IMR-90 (cell line): ENCODE measurements around the gene CROCC2. TPM values are rescaled to one million over a fixed set of nuclear protein-coding genes. Genes with fewer than 3 reads are reported as not detected.
A peak's percentile ranks its signal among the peaks of the same experiment; 100 is the strongest.

Experiments used
- ATAC-seq: fragments of 200-7000 bp; cut with Tn5 transposase; 2 replicates; pipeline ENCODE4 v1.9.1; 2020; ENCODE audit warnings: low read depth, mild to moderate bottlenecking, moderate library complexity
- BruUV-seq: library from RNA; stranded (reverse); fragments of 400-500 nt; replicated peaks from 2 replicates; lab custom pipeline; 2021; lab: Mats Ljungman, UMichigan
- CTCF ChIA-PET: fragments of 300-600 bp; formaldehyde crosslinking; extraction: SDS; loops from one replicate; lab custom pipeline; 2021; ENCODE audit warnings: antibody characterized with exemption; lab: Yijun Ruan, JAX
- POLR2A ChIA-PET: fragments of 300-600 bp; sonication (Branson Sonifier 250); formaldehyde crosslinking; loops from one replicate; lab custom pipeline; 2022; ENCODE audit warnings: antibody characterized with exemption; ENCODE audit not compliant: unreplicated experiment; lab: Charles Lee
- DNase-seq: peaks from one replicate; pipeline ENCODE4 v3.0.0; 2013
- H2AFZ ChIP-seq: replicated peaks from 2 replicates; pipeline ENCODE3; 2013; ENCODE audit warnings: low read length, mild to moderate bottlenecking; ENCODE audit not compliant: poor library complexity
- H2AK5ac ChIP-seq: 2 replicates; pipeline ENCODE4 v1.6.1; 2013; ENCODE audit warnings: low read depth, low read length, inconsistent platforms
- H2AK9ac ChIP-seq: replicated peaks from 2 replicates; pipeline ENCODE3; 2013; ENCODE audit warnings: mild to moderate bottlenecking, low read depth, low read length, moderate library complexity; ENCODE audit not compliant: poor library complexity
- H2BK120ac ChIP-seq: 2 replicates; pipeline ENCODE4 v1.6.1; 2013; ENCODE audit warnings: low read depth, low read length, inconsistent platforms
- H2BK15ac ChIP-seq: 3 replicates; pipeline ENCODE4 v1.6.1; 2013; ENCODE audit warnings: low read depth, low read length, inconsistent platforms
- H2BK20ac ChIP-seq: 2 replicates; pipeline ENCODE4 v1.6.1; 2013; ENCODE audit warnings: low read depth, mild to moderate bottlenecking, inconsistent platforms, low read length, moderate library complexity
- H2BK5ac ChIP-seq: 2 replicates; pipeline ENCODE4 v1.6.1; 2013; ENCODE audit warnings: mild to moderate bottlenecking, low read depth, low read length, inconsistent platforms; ENCODE audit not compliant: poor library complexity, severe bottlenecking
- H3K14ac ChIP-seq: replicated peaks from 2 replicates; pipeline ENCODE4 v1.6.1; 2013; ENCODE audit warnings: low read depth, low read length, inconsistent platforms
- H3K18ac ChIP-seq: 2 replicates; pipeline ENCODE4 v1.6.1; 2013; ENCODE audit warnings: low read depth, low read length, control low read depth
- H3K23ac ChIP-seq: 2 replicates; pipeline ENCODE4 v1.6.1; 2013; ENCODE audit warnings: low read depth, low read length, inconsistent platforms
- H3K27ac ChIP-seq: 2 replicates; pipeline ENCODE4 v1.5.1; 2013; ENCODE audit warnings: mild to moderate bottlenecking, control low read depth, low read length; ENCODE audit not compliant: insufficient read depth
- H3K27me3 ChIP-seq: 2 replicates; pipeline ENCODE4 v1.6.1; 2013; ENCODE audit warnings: low read length; ENCODE audit not compliant: control insufficient read depth, insufficient read depth
- H3K36me3 ChIP-seq: 2 replicates; pipeline ENCODE4 v1.6.1; 2013; ENCODE audit warnings: low read length, mixed read lengths; ENCODE audit not compliant: control insufficient read depth, insufficient read depth
- H3K4ac ChIP-seq: 2 replicates; pipeline ENCODE4 v1.6.1; 2013; ENCODE audit warnings: low read depth, low read length, inconsistent platforms
- H3K4me1 ChIP-seq: 2 replicates; pipeline ENCODE4 v1.6.1; 2013; ENCODE audit warnings: low read length, mixed read lengths; ENCODE audit not compliant: control insufficient read depth, insufficient read depth
- H3K4me2 ChIP-seq: 2 replicates; pipeline ENCODE4 v1.6.1; 2013; ENCODE audit warnings: low read depth, mild to moderate bottlenecking, control low read depth, low read length, moderate library complexity
- H3K4me3 ChIP-seq: 2 replicates; pipeline ENCODE4 v1.5.1; 2013; ENCODE audit warnings: low read depth, mild to moderate bottlenecking, control low read depth, low read length, moderate library complexity; ENCODE audit not compliant: insufficient read depth
- H3K56ac ChIP-seq: 2 replicates; pipeline ENCODE4 v1.6.1; 2013; ENCODE audit warnings: low read length, inconsistent platforms; ENCODE audit not compliant: insufficient read depth; ENCODE audit errors: extremely low read depth
- H3K79me1 ChIP-seq, 2 experiments: 2 replicates each; pipeline ENCODE4 v1.6.1; 2013; ENCODE audit warnings: low read length in 2 of 2, inconsistent platforms in 1 of 2, low read depth in 1 of 2
- H3K9ac ChIP-seq: 2 replicates; pipeline ENCODE4 v1.6.1; 2013; ENCODE audit warnings: low read depth, low read length, control low read depth
- H3K9me1 ChIP-seq: 2 replicates; pipeline ENCODE4 v1.6.1; 2013; ENCODE audit warnings: low read length, inconsistent platforms; ENCODE audit not compliant: insufficient read depth
- H3K9me3 ChIP-seq: 2 replicates; pipeline ENCODE4 v1.6.1; 2013; ENCODE audit warnings: low read length; ENCODE audit not compliant: control insufficient read depth, insufficient read depth
- H4K20me1 ChIP-seq: 2 replicates; pipeline ENCODE4 v1.6.1; 2013; ENCODE audit warnings: low read length, inconsistent platforms; ENCODE audit not compliant: insufficient read depth
- H4K5ac ChIP-seq: 2 replicates; pipeline ENCODE4 v1.6.1; 2013; ENCODE audit warnings: mild to moderate bottlenecking, low read depth, low read length, control low read depth
- H4K8ac ChIP-seq, 2 experiments: 2 replicates each; pipeline ENCODE4 v1.6.1; 2013; ENCODE audit warnings: low read depth in 2 of 2, low read length in 2 of 2, control low read depth in 1 of 2, inconsistent platforms in 1 of 2
- H4K91ac ChIP-seq: 2 replicates; pipeline ENCODE4 v1.6.1; 2013; ENCODE audit warnings: low read depth, low read length, inconsistent platforms; ENCODE audit not compliant: insufficient read depth
- BHLHE40 ChIP-seq: fragments of 150-350 bp; IDR thresholded peaks from 2 replicates; pipeline ENCODE4 v1.6.1; 2016; ENCODE audit warnings: mild to moderate bottlenecking, low read depth, low read length
- CEBPB ChIP-seq: IDR thresholded peaks from 2 replicates; pipeline ENCODE4 v1.6.1; 2012; ENCODE audit warnings: low read depth, low read length, improper control_type of control experiment
- CHD1 ChIP-seq: IDR thresholded peaks from 2 replicates; pipeline ENCODE4 v1.6.1; 2012; ENCODE audit warnings: low read depth, low read length, improper control_type of control experiment
- CTCF ChIP-seq: conservative IDR thresholded peaks from 2 replicates; pipeline ENCODE4 v1.5.1; 2012; ENCODE audit warnings: mild to moderate bottlenecking, low read depth, low read length, improper control_type of control experiment
- MAFK ChIP-seq: IDR thresholded peaks from 2 replicates; pipeline ENCODE4 v1.6.1; 2012; ENCODE audit warnings: low read depth, low read length, improper control_type of control experiment
- MAZ ChIP-seq: IDR thresholded peaks from 2 replicates; pipeline ENCODE4 v1.6.1; 2012; ENCODE audit warnings: low read depth, mild to moderate bottlenecking, low read length, improper control_type of control experiment, moderate library complexity, borderline replicate concordance
- MXI1 ChIP-seq: IDR thresholded peaks from 2 replicates; pipeline ENCODE4 v1.6.1; 2012; ENCODE audit warnings: low read depth, mild to moderate bottlenecking, low read length, moderate library complexity, borderline replicate concordance
- NFE2L2 ChIP-seq: fragments of 150-350 bp; IDR thresholded peaks from 2 replicates; pipeline ENCODE4 v1.6.1; 2016; ENCODE audit warnings: low read depth, mild to moderate bottlenecking, low read length
- POLR2A ChIP-seq: IDR thresholded peaks from 2 replicates; pipeline ENCODE4 v1.6.1; 2012; ENCODE audit warnings: mild to moderate bottlenecking, low read depth, low read length
- RCOR1 ChIP-seq: IDR thresholded peaks from 2 replicates; pipeline ENCODE4 v1.6.1; 2012; ENCODE audit warnings: mild to moderate bottlenecking, low read length, improper control_type of control experiment; ENCODE audit not compliant: insufficient replicate concordance
- RFX5 ChIP-seq: IDR thresholded peaks from 2 replicates; pipeline ENCODE4 v1.8.0; 2012; ENCODE audit warnings: low read depth, mild to moderate bottlenecking, low read length, moderate library complexity
- SMC3 ChIP-seq: fragments of 150-350 bp; IDR thresholded peaks from 2 replicates; pipeline ENCODE4 v1.6.1; 2016; ENCODE audit warnings: low read depth, mild to moderate bottlenecking, antibody characterized with exemption, low read length, moderate library complexity
- USF2 ChIP-seq: fragments of 150-350 bp; IDR thresholded peaks from 2 replicates; pipeline ENCODE4 v1.6.1; 2017; ENCODE audit warnings: mild to moderate bottlenecking, antibody characterized with exemption, low read length, low read depth
- WGBS, 2 experiments: methylation state at CpG; one replicate each; pipeline versions ENCODE4 v1.1.5 to v1.1.7; 2013; ENCODE audit warnings: missing lambda C conversion rate in 2 of 2; ENCODE audit not compliant: insufficient read length in 1 of 2; ENCODE audit errors: extremely low coverage in 2 of 2; 5-methylcytosine and 5-hydroxymethylcytosine counted together
- dilution Hi-C: fragments of 300-500 bp; cut with HindIII; formaldehyde crosslinking; loops from one replicate; pipeline ENCODE4 v1.14.3; 2018; ENCODE audit warnings: low sequenced_read_pairs; ENCODE audit not compliant: unreplicated experiment
- in situ Hi-C: fragments of 300-500 bp; cut with MboI; formaldehyde crosslinking; loops from 3 replicates; pipeline ENCODE4 v1.14.3; 2019; ENCODE audit warnings: low sequenced_read_pairs, inconsistent platforms, mixed read lengths
- intact Hi-C: fragments of 100-400 bp; cut with micrococcal nuclease; formaldehyde crosslinking; loops from 2 replicates; pipeline ENCODE4 v1.10.0; 2022
- polyA plus RNA-seq, 3 experiments: library from polyadenylated mRNA; depleted of rRNA; stranded (reverse); fragments of >200 nt; gene quantifications; 2 replicates each; pipeline ENCODE4 v1.2.3, GENCODE V29; 2012; ENCODE audit warnings: low replicate concordance in 1 of 3
- total RNA-seq: library from RNA; depleted of rRNA; stranded (reverse); fragments of >200 nt; gene quantifications from 2 replicates; pipeline ENCODE4 v1.2.3, GENCODE V29; 2012
- TF ChIP-seq, protein P1 (sequence below): fragments of 150-350 bp; IDR thresholded peaks from 2 replicates; pipeline ENCODE4 v1.6.1; 2016; ENCODE audit warnings: low read depth, mild to moderate bottlenecking, low read length, moderate library complexity, borderline replicate concordance

Gene CROCC2
- total and polyA plus RNA-seq, 2 of the 4 experiments (the other 2 are of a cell fraction) = not detected

GRCh38 chr2:240909216-240909974, 3.3 kb downstream of the CROCC2 start:
- H3K27ac ChIP-seq = no peak overlapping the region
- WGBS, 2 experiments = 62% methylated on average over 3 of the region's 17 CpGs; no CpG with 5 or more reads in 1 of the 2 experiments
- CTCF ChIA-PET = no interaction called here

More at GRCh38 chr2:240909216-240909974, 3.3 kb downstream of the CROCC2 start:
- H3K4me1 ChIP-seq = peaks cover 16% of the 10 kb centered on the region
- no peak for DNase-seq
- no peak overlapping the region for H4K91ac ChIP-seq
- in situ Hi-C loops = no loop called here
- no peak overlapping the region for H3K56ac ChIP-seq
- no peaks in the 10 kb centered on the region; the same call in 1 of the 2 replicates for H3K9me1 ChIP-seq
- H2AFZ ChIP-seq = peak overlapping the region; percentile 2
- dilution Hi-C loops = no loop called here
- no peak overlapping the region for H3K4me2 ChIP-seq
- H3K27me3 ChIP-seq = peaks cover 6% of the 10 kb centered on the region; the same call in 1 of the 2 replicates
- H3K9me3 ChIP-seq = no peaks in the 10 kb centered on the region
- no peak overlapping the region for H2BK20ac ChIP-seq
- no peak overlapping the region for H3K4ac ChIP-seq
- no peak overlapping the region for H3K9ac ChIP-seq
- no peak overlapping the region for H3K4me3 ChIP-seq
- no peak overlapping the region for H3K18ac ChIP-seq
- no TSS peak for BruUV-seq
- H3K79me1 ChIP-seq = no peaks in the 10 kb centered on the region
- TF ChIP-seq NFE2L2 = no peak
- TF ChIP-seq CTCF = no peak
- no peak for TF ChIP-seq RFX5
- TF ChIP-seq USF2 = no peak
- no peak for TF ChIP-seq RCOR1
- TF ChIP-seq, protein P1, sequence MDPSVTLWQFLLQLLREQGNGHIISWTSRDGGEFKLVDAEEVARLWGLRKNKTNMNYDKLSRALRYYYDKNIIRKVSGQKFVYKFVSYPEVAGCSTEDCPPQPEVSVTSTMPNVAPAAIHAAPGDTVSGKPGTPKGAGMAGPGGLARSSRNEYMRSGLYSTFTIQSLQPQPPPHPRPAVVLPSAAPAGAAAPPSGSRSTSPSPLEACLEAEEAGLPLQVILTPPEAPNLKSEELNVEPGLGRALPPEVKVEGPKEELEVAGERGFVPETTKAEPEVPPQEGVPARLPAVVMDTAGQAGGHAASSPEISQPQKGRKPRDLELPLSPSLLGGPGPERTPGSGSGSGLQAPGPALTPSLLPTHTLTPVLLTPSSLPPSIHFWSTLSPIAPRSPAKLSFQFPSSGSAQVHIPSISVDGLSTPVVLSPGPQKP = no peak
- TF ChIP-seq POLR2A = no peak
- TF ChIP-seq MAFK = no peak
- no peak for TF ChIP-seq BHLHE40
- TF ChIP-seq CEBPB = no peak
- TF ChIP-seq MXI1 = no peak
- no peak for TF ChIP-seq CHD1
- TF ChIP-seq MAZ = no peak
- no peak for TF ChIP-seq SMC3
- intact Hi-C loops = no loop called here
- no peak overlapping the region for H2BK120ac ChIP-seq
- no peak for ATAC-seq
- H2AK5ac ChIP-seq = no peak overlapping the region
- no peak overlapping the region for H2BK15ac ChIP-seq
- no peaks in the 10 kb centered on the region for H3K36me3 ChIP-seq
- H4K20me1 ChIP-seq = no peaks in the 10 kb centered on the region
- H3K14ac ChIP-seq = no peak overlapping the region
- no peak overlapping the region for H2BK5ac ChIP-seq
- H4K8ac ChIP-seq = no peak overlapping the region
- H2AK9ac ChIP-seq = no peak overlapping the region
- H4K5ac ChIP-seq = no peak overlapping the region
- POLR2A ChIA-PET = interaction anchor here (0.6 kb wide), 1 partner anchor 16 kb away, joined by 3 read pairs; no protein-coding TSS in a partner anchor
- H3K23ac ChIP-seq = no peak overlapping the region
